HT1080 (cell line): Measurements from ENCODE around the gene SRP72. TPM values are rescaled to one million over a fixed set of nuclear protein-coding genes. Genes with fewer than 3 reads are reported as not detected.
A peak's percentile ranks its signal among the peaks of the same experiment; 100 is the strongest.

Experiments
- DNase-seq: peaks from one replicate; pipeline ENCODE4 v3.0.0-alpha.2; 2015; ENCODE audit warnings: low read depth
- total RNA-seq: library from RNA; depleted of rRNA; stranded (reverse); fragments of >200 nt; shearing (Covaris generic); gene quantifications from 2 replicates; pipeline ENCODE4 v1.2.3, GENCODE V29; 2014; rRNA removed

The SRP72 gene
- total RNA-seq, 1 experiment from 2014 or later = 83.6 TPM

DNA sequence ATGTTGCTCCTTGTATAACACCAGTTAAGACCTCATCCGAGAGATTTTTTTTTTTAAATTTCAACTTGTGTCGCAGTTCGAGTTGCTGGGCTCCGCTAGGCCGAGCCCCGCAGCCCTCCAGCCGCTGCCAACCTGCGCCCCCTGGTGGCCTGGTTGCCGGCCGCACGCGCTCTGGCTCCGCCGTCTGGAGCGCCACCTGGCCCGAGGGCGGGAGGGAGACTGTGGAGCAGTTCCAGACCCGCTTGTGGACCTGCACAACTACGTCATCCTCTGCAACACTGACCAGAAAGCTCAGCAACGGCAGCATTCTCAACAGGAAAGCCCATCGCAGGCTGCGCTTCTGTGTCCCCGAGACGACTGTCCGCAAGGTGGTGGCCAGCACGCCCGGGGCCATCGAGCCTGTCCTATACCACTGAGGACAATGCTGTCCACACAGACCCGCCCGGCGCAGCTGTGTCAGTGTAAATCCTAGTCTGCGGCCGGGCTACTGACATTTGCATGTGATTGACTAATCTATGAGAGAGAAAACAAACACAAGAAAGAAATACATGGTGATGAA is 77.2 kb downstream of the SRP72 start:
- peak; percentile 66 for DNase-seq

DNA sequence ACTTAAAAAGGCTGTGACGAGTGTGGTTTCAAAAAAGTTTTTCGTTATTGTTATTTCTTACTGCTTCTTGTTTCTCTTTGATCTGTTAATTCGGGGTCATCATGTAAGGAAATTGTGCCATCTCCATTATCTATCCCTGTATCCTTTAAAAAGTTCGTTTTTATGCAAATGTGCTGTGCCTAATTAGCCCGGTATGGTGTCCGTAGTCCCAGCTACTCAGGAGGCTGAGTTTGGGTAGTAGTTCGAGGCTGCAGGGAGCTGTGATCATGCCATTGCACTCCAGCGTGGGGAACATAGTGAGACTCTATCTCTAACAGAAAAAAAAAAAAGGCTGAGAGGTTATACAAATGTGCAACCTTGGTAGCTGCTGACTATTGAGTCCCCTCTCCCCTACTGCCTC is 83.2 kb downstream of the SRP72 start:
- no peak for DNase-seq

DNA sequence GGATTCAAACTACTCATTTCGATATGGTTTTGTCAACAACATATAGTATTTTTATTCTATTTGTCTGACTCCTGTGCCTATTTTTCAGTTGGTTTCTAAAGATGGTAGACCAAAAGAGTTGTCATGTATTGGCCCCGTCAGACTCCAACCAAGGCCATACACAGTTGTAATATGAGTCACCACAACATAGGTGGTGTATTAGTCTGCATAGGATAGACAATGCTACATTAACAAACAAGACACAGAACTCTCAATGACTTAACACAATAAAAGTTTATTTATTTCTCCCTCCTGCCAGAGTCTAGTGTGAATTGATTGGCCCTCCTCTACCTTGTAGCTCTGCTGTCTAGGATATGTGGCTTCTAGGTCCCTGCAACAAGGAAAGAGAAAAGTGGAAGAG is 84.1 kb downstream of the SRP72 start:
- no peak for DNase-seq

DNA sequence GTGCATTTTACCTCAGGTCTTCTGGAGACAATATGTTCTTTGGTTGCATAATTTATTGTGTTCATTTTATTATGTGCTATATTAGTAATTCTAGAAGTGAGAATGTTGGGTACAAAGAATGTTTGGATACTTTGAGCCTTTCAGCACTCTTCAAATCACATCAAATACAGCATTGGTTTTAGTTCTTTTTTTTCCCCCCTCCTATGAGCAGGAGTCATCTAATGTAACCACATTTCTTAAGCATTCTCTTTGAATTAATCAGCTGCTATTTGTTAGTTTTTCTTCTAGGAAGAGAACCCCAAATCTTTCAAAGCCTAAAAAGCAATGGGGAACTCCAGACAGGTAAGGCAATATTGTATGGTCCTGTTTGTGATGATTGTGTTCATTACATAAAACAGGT is 84.9 kb downstream of the SRP72 start:
- no peak for DNase-seq

Other genes starting within 250 kb of the SRP72 start
- gene AASDH, start 80.1 kb upstream of the SRP72 start, total RNA-seq = 7.6 and 9.5 TPM in 2 replicates
- gene PPAT, start 32.0 kb upstream of the SRP72 start, total RNA-seq = 39.7 and 41.7 TPM in 2 replicates
- gene PAICS, start 31.4 kb upstream of the SRP72 start, total RNA-seq = 121 and 144 TPM in 2 replicates
- not detected in 2 replicates for gene ARL9, start 38.2 kb downstream of the SRP72 start, total RNA-seq
- not detected in 2 replicates for gene HOPX, start 213.7 kb downstream of the SRP72 start, total RNA-seq